ENCODE data around the gene MS4A15. TPM values are rescaled to one million over a fixed set of nuclear protein-coding genes. Genes with fewer than 3 reads are reported as not detected.

MS4A15 gene
- total and polyA plus RNA-seq, 10 of the 15 experiments (the other 5 are each of a cell fraction or from before 2014, with no cell fraction given): 0.05 to 0.84 (median 0.45) TPM

DNA sequence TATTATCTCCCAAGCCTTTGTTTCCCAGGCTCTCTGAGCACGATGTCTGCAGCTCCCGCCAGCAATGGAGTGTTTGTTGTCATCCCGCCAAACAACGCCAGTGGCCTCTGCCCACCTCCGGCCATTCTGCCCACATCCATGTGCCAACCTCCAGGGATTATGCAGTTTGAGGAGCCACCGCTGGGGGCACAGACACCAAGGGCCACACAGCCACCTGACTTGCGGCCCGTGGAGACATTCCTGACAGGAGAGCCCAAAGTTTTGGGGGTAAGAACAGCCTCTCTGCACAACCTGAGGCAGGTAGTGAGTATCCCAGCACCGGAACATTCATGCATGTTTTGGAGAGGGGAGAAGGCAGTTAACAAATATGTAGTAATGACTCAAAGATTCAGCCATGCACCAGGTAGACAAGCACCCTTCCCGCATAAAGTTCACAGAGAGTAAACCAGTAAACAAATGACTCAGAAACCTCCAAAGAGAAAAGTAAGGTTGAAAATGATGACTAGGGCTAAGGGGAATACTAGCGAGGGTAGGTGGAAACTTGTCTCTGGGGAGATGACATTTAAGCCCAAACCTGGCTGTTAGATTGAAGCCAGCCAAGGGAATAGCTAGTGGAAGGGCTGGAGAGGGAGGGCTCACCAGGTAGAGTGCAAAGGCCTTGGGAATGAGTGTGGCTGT is 7.2 kb downstream of the MS4A15 start (continued):
- TF ChIP-seq, protein P1, sequence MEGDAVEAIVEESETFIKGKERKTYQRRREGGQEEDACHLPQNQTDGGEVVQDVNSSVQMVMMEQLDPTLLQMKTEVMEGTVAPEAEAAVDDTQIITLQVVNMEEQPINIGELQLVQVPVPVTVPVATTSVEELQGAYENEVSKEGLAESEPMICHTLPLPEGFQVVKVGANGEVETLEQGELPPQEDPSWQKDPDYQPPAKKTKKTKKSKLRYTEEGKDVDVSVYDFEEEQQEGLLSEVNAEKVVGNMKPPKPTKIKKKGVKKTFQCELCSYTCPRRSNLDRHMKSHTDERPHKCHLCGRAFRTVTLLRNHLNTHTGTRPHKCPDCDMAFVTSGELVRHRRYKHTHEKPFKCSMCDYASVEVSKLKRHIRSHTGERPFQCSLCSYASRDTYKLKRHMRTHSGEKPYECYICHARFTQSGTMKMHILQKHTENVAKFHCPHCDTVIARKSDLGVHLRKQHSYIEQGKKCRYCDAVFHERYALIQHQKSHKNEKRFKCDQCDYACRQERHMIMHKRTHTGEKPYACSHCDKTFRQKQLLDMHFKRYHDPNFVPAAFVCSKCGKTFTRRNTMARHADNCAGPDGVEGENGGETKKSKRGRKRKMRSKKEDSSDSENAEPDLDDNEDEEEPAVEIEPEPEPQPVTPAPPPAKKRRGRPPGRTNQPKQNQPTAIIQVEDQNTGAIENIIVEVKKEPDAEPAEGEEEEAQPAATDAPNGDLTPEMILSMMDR (IDR thresholded peaks at IDR 0.05 in 2 of 3, conservative IDR thresholded peaks at IDR 0.05 in 1 of 3; ENCODE audit: control insufficient read depth in 2 of 3, extremely low read depth in 1 of 3, insufficient read depth in 1 of 3, low read depth in 3 of 3, low read length in 3 of 3): peak; percentile 26 to 54 (median 44); a peak in 5 of 6 replicates
- TF ChIP-seq ATF2 (IDR thresholded peaks at IDR 0.05; ENCODE audit: low read length) (peak; percentile 70), REST (IDR thresholded peaks at IDR 0.05; ENCODE audit: low read depth, low read length) (no peak), CHD4 (IDR thresholded peaks at IDR 0.05) (no peak; the same call in 1 of the 2 replicates), KLF5 (IDR thresholded peaks at IDR 0.05; ENCODE audit: partially characterized antibody) (no peak), PKNOX1 (IDR thresholded peaks at IDR 0.05) (no peak), HSF1 (IDR thresholded peaks at IDR 0.05; ENCODE audit: low read depth, low read length) (no peak), PAX8 (IDR thresholded peaks at IDR 0.05) (no peak), SUZ12 (IDR thresholded peaks at IDR 0.05; ENCODE audit: unreplicated experiment) (no peak), SP1 (IDR thresholded peaks at IDR 0.05; ENCODE audit: low read depth, low read length) (no peak), NBN (IDR thresholded peaks at IDR 0.05) (no peak), NR2C1 (IDR thresholded peaks at IDR 0.05) (no peak), STAT1 (conservative IDR thresholded peaks at IDR 0.05) (no peak), MYB (IDR thresholded peaks at IDR 0.05; ENCODE audit: borderline replicate concordance, low read depth, low read length) (no peak), ZNF24 (IDR thresholded peaks at IDR 0.05) (no peak), TARDBP (IDR thresholded peaks at IDR 0.05; ENCODE audit: borderline replicate concordance) (no peak), MXI1 (IDR thresholded peaks at IDR 0.05; ENCODE audit: low read depth, low read length) (peak; percentile 40; the same call in 1 of the 2 replicates), NFYB (IDR thresholded peaks at IDR 0.05; ENCODE audit: insufficient read depth, low read depth, low read length) (no peak)
- TF ChIP-seq, protein P2, sequence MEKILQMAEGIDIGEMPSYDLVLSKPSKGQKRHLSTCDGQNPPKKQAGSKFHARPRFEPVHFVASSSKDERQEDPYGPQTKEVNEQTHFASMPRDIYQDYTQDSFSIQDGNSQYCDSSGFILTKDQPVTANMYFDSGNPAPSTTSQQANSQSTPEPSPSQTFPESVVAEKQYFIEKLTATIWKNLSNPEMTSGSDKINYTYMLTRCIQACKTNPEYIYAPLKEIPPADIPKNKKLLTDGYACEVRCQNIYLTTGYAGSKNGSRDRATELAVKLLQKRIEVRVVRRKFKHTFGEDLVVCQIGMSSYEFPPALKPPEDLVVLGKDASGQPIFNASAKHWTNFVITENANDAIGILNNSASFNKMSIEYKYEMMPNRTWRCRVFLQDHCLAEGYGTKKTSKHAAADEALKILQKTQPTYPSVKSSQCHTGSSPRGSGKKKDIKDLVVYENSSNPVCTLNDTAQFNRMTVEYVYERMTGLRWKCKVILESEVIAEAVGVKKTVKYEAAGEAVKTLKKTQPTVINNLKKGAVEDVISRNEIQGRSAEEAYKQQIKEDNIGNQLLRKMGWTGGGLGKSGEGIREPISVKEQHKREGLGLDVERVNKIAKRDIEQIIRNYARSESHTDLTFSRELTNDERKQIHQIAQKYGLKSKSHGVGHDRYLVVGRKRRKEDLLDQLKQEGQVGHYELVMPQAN (conservative IDR thresholded peaks at IDR 0.05): no peak; the same call in 1 of the 2 replicates

Measured in GM12878 (cell line).